ENCODE measurements around the gene EHD4.

EHD4 gene

GRCh38 chr15:41994772-41995475, 22.6 kb upstream of the EHD4 start:
- DNase-seq = no peak

GRCh38 chr15:41994171-41994650, 21.9 kb upstream of the EHD4 start:
- DNase-seq = no peak

GRCh38 chr15:41993472-41994170, 21.3 kb upstream of the EHD4 start:
- no peak for DNase-seq

GRCh38 chr15:41992803-41993190, 20.4 kb upstream of the EHD4 start:
- no peak for DNase-seq

GRCh38 chr15:41992151-41992802, 19.9 kb upstream of the EHD4 start:
- DNase-seq = no peak

- DNase-seq = no peak
These were observed 18.3 kb upstream of the EHD4 start for GRCh38 chr15:41990691-41991090.

GRCh38 chr15:41990243-41990605, 17.9 kb upstream of the EHD4 start:
- no peak for DNase-seq

GRCh38 chr15:41989573-41990242, 17.4 kb upstream of the EHD4 start:
- peak; percentile 92 to 96 for DNase-seq

- DNase-seq = no peak
These were observed 16.7 kb upstream of the EHD4 start for GRCh38 chr15:41988896-41989572.

GRCh38 chr15:41987925-41988275, 15.5 kb upstream of the EHD4 start:
- no peak for DNase-seq

GRCh38 chr15:41987246-41987924, 15.0 kb upstream of the EHD4 start:
- DNase-seq = no peak

- no peak for DNase-seq
These were observed 13.1 kb upstream of the EHD4 start for GRCh38 chr15:41985236-41986160.

- no peak for DNase-seq
These were observed 12.3 kb upstream of the EHD4 start for GRCh38 chr15:41984622-41985021.

- DNase-seq = no peak
These were observed 11.5 kb upstream of the EHD4 start for GRCh38 chr15:41983621-41984571.

GRCh38 chr15:41983221-41983620, 10.9 kb upstream of the EHD4 start:
- no peak for DNase-seq

- no peak for DNase-seq
These were observed 10.0 kb upstream of the EHD4 start for GRCh38 chr15:41982133-41982930.

- DNase-seq = no peak
These were observed 9.2 kb upstream of the EHD4 start for GRCh38 chr15:41981371-41982132.

GRCh38 chr15:41980654-41981323, 8.4 kb upstream of the EHD4 start:
- DNase-seq = no peak

Data from stimulated activated CD4-positive, alpha-beta T cell treated with anti-CD3 and anti-CD28 coated beads, Interleukin-2, amount 100 ng/mL, for 48 hours (primary cell).